ENCODE measurements around the gene LGR6. TPM values are rescaled to one million over a fixed set of nuclear protein-coding genes. Genes with fewer than 3 reads are reported as not detected.

The LGR6 gene
- total RNA-seq, 1 experiment from 2014 or later, result 0.08 TPM

DNA sequence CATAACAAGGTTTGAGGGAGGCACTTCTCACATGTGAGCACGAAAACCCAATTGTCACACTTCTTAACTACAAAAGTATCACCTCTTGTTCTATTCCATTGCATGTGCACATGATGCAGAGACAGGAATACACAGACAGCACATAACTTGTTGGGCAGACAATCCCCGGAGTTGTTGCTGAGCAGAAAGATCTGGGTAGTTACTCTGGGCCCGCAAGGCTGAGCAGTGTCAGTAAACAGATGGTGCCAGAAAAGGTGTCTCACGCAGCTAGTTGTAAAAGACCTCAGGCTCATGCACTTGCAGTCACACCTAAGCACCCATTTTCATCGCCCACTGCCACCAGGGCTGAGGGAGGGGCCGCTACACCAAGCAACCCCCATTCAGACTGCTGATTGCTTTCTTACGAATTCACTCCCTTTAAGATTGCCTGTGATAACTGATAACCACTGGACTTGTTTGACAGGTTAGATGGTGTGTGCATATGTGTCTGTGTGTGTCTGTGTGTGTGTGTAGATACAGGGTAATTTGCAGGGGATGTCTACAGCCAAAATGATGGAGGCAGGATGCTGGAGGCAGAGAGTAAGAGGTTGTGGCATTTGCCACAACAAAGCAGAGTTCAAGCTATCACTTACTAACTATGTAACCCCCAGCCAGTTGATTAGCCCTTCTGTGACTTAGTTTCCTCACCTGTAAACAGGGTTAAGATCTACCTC is 4.2 kb downstream of the LGR6 start:
- in situ Hi-C loops (cut with HindIII; ENCODE audit: low pct_unique_long_range_greater_than_20kb, low sequenced_read_pairs), result no loop called here

DNA sequence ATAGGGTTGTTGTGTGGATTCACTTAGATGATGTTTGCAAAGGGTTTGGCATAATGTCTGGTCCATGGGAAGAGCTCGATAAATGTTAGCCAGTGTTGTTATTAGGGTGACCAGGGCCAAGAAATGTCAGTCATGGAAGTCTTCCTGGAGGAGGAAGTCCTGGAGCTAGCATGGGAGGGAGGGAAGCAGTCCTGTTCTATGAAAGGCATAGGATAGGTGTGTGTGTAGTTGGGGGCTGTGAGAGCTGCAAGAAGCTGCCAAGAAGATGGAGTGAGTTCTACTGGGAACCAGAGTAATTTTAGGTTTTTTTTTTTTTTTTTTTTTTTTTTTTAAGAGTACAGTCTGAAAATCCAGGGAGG is 4.7 kb downstream of the LGR6 start:
- DNase-seq (ENCODE audit: low read depth, low spot score) (no peak), ATAC-seq (no peak)
- Histone ChIP-seq H3K4me3 (ENCODE audit: low read depth in 2 of 2, low read length in 2 of 2) (no peak overlapping the region), H3K4me1 (ENCODE audit: control insufficient read depth, insufficient read depth, low read length) (peaks cover 8% of the 10 kb centered on the region; the same call in 1 of the 2 replicates), H3K27ac (ENCODE audit: low read length) (no peak overlapping the region), H3K36me3 (ENCODE audit: control insufficient read depth, insufficient read depth, low read length) (no peaks in the 10 kb centered on the region), H3K27me3 (ENCODE audit: control insufficient read depth, insufficient read depth, low read length) (peaks cover 3% of the 10 kb centered on the region), H3K9me3 (ENCODE audit: control insufficient read depth, insufficient read depth, low read depth, low read length) (no peaks in the 10 kb centered on the region)
- CTCF ChIA-PET, result no interaction called here
- intact Hi-C loops (cut with micrococcal nuclease; ENCODE audit: unreplicated experiment), result no loop called here
- POLR2A ChIA-PET, result no interaction called here
- in situ Hi-C loops (cut with HindIII; ENCODE audit: low pct_unique_long_range_greater_than_20kb, low sequenced_read_pairs), result no loop called here
- TF ChIP-seq, protein P1, sequence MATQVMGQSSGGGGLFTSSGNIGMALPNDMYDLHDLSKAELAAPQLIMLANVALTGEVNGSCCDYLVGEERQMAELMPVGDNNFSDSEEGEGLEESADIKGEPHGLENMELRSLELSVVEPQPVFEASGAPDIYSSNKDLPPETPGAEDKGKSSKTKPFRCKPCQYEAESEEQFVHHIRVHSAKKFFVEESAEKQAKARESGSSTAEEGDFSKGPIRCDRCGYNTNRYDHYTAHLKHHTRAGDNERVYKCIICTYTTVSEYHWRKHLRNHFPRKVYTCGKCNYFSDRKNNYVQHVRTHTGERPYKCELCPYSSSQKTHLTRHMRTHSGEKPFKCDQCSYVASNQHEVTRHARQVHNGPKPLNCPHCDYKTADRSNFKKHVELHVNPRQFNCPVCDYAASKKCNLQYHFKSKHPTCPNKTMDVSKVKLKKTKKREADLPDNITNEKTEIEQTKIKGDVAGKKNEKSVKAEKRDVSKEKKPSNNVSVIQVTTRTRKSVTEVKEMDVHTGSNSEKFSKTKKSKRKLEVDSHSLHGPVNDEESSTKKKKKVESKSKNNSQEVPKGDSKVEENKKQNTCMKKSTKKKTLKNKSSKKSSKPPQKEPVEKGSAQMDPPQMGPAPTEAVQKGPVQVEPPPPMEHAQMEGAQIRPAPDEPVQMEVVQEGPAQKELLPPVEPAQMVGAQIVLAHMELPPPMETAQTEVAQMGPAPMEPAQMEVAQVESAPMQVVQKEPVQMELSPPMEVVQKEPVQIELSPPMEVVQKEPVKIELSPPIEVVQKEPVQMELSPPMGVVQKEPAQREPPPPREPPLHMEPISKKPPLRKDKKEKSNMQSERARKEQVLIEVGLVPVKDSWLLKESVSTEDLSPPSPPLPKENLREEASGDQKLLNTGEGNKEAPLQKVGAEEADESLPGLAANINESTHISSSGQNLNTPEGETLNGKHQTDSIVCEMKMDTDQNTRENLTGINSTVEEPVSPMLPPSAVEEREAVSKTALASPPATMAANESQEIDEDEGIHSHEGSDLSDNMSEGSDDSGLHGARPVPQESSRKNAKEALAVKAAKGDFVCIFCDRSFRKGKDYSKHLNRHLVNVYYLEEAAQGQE (IDR thresholded peaks at IDR 0.05; ENCODE audit: insufficient read depth in 1 of 2, low read depth in 2 of 2, low read length in 1 of 2), result no peak
- TF ChIP-seq SIN3A (IDR thresholded peaks at IDR 0.05; ENCODE audit: borderline replicate concordance, insufficient read depth, low read depth, low read length) (no peak), POLR2AphosphoS5 (IDR thresholded peaks at IDR 0.05; ENCODE audit: low read depth, low read length) (no peak), TCF7L2 (IDR thresholded peaks at IDR 0.05; ENCODE audit: low read depth, low read length) (no peak)
- TF ChIP-seq, protein P2, sequence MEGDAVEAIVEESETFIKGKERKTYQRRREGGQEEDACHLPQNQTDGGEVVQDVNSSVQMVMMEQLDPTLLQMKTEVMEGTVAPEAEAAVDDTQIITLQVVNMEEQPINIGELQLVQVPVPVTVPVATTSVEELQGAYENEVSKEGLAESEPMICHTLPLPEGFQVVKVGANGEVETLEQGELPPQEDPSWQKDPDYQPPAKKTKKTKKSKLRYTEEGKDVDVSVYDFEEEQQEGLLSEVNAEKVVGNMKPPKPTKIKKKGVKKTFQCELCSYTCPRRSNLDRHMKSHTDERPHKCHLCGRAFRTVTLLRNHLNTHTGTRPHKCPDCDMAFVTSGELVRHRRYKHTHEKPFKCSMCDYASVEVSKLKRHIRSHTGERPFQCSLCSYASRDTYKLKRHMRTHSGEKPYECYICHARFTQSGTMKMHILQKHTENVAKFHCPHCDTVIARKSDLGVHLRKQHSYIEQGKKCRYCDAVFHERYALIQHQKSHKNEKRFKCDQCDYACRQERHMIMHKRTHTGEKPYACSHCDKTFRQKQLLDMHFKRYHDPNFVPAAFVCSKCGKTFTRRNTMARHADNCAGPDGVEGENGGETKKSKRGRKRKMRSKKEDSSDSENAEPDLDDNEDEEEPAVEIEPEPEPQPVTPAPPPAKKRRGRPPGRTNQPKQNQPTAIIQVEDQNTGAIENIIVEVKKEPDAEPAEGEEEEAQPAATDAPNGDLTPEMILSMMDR (IDR thresholded peaks at IDR 0.05), result no peak
- no TSS peak for BruUV-seq (replicated peaks)

More for the DNA sequence above, 4.2 kb downstream of the LGR6 start:
- H3K9me3 ChIP-seq (ENCODE audit: control insufficient read depth, insufficient read depth, low read depth, low read length), result no peaks in the 10 kb centered on the region
- peaks cover 8% of the 10 kb centered on the region; the same call in 1 of the 2 replicates for H3K4me1 ChIP-seq (ENCODE audit: control insufficient read depth, insufficient read depth, low read length)
- intact Hi-C loops (cut with micrococcal nuclease; ENCODE audit: unreplicated experiment), result no loop called here
- no peak overlapping the region for H3K4me3 ChIP-seq (ENCODE audit: low read depth in 2 of 2, low read length in 2 of 2)
- POLR2A ChIA-PET, result no interaction called here
- no TSS peak for BruUV-seq (replicated peaks)
- TF ChIP-seq SIN3A (IDR thresholded peaks at IDR 0.05; ENCODE audit: borderline replicate concordance, insufficient read depth, low read depth, low read length), result no peak
- TF ChIP-seq POLR2AphosphoS5 (IDR thresholded peaks at IDR 0.05; ENCODE audit: low read depth, low read length), result no peak
- TF ChIP-seq, protein P1 (IDR thresholded peaks at IDR 0.05; ENCODE audit: insufficient read depth in 1 of 2, low read depth in 2 of 2, low read length in 1 of 2), result no peak
- TF ChIP-seq, protein P2 (IDR thresholded peaks at IDR 0.05), result no peak
- no peak for TF ChIP-seq TCF7L2 (IDR thresholded peaks at IDR 0.05; ENCODE audit: low read depth, low read length)
- H3K36me3 ChIP-seq (ENCODE audit: control insufficient read depth, insufficient read depth, low read length), result no peaks in the 10 kb centered on the region
- DNase-seq (ENCODE audit: low read depth, low spot score), result no peak
- no peak overlapping the region for H3K27ac ChIP-seq (ENCODE audit: low read length)
- no peak for ATAC-seq
- H3K27me3 ChIP-seq (ENCODE audit: control insufficient read depth, insufficient read depth, low read length), result peaks cover 8% of the 10 kb centered on the region
- CTCF ChIA-PET, result interaction anchor here (1.0 kb wide), 1 partner anchor 13 kb away, joined by 3 read pairs; no protein-coding TSS in a partner anchor

Data from Panc1 (cell line).